GM12865 (cell line): ENCODE measurements around the gene FGF21.

Experiments used
- DNase-seq: peaks from one replicate; pipeline ENCODE4 v3.0.0; 2010; ENCODE audit warnings: low read depth
- H3K4me3 ChIP-seq: 2 replicates; pipeline ENCODE4 v1.5.1; 2011; ENCODE audit warnings: mild to moderate bottlenecking, low read depth, low read length, control low read depth
- TF ChIP-seq, protein P1 (sequence below): IDR thresholded peaks from 2 replicates; pipeline ENCODE4 v1.5.1; 2011; ENCODE audit warnings: low read length, control low read depth, low read depth, inconsistent platforms; ENCODE audit not compliant: insufficient read depth; ENCODE audit errors: missing control alignments

The FGF21 gene

DNA sequence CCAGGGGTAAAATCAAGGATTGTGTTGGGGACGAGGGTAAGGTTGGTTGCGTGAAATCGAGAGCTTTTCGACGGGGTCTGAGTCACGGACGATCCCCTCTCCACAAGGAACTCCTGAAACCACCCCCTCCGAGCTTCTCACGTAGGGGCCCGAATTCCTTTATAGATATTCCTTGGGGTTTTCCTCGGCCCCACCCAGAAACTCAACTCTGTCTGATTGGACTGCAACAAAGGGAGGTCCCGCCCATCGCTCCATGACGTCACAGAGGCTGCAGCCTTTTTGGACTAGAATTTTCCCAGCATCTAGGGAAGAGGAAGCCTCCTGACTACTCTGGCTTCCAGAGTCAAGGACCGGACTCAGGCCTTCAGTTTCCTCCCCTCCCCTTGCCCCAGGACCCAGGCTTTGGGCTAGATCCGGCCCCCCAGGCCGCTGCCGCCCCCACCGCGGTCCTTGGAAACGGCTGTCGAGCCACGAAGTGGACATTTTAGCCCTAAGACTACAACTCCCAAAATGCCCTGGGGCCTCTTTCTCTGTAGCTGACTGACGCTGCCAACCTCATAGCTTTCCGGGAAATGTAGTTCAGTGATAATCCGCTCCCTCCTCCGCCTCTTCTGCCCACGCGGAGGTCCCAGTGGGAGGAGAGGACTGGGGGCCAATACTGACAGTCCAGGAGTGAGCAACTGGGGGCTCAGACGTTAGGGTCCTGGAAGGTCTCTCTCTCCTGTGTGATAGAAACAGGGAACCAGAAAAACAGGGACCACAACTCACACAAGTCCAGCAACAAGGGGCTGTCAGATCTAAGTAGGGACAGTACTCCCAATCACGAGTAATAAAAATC is 8.4 kb upstream of the FGF21 start, which contains the start of gene IZUMO1:
Gene IZUMO1, minus strand, starts transcription at position 172 of the 838 bp plus-strand sequence. CDS start 1,050 bp downstream, outside the sequence.
- TF ChIP-seq, protein P1, sequence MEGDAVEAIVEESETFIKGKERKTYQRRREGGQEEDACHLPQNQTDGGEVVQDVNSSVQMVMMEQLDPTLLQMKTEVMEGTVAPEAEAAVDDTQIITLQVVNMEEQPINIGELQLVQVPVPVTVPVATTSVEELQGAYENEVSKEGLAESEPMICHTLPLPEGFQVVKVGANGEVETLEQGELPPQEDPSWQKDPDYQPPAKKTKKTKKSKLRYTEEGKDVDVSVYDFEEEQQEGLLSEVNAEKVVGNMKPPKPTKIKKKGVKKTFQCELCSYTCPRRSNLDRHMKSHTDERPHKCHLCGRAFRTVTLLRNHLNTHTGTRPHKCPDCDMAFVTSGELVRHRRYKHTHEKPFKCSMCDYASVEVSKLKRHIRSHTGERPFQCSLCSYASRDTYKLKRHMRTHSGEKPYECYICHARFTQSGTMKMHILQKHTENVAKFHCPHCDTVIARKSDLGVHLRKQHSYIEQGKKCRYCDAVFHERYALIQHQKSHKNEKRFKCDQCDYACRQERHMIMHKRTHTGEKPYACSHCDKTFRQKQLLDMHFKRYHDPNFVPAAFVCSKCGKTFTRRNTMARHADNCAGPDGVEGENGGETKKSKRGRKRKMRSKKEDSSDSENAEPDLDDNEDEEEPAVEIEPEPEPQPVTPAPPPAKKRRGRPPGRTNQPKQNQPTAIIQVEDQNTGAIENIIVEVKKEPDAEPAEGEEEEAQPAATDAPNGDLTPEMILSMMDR, result no peak
- peak; percentile 40 for DNase-seq
- H3K4me3 ChIP-seq, result no peak within 1 kb of the TSS

DNA sequence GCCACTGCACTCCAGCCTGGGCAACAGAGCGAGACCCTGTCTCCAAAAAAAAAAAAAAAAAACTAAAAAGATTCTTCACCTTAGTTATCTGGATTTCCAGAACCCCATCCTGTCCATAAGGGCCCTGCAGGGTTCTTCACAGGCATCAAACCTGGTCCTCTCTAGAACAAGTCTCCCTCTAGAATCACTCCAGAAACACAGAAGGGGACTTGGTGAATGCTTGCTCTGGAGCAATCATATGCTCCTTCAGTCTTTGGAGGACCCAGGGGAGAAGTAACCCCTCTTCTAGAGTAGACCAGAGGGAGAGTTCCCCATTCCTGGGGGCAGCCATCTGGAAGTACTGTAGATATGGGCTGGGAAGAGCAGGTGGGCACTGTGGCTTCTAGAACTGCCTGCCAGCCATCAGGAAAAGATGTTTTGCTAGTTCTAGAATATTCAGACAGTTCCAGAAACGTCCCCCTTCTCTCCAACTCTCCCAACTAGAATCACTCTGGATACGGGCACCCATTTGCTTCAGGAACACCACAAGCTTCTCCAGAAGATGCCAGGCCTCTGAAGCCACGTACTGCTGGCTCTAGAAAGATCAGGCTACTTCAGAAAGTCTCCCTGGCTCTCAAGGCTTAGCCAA is 5.6 kb upstream of the FGF21 start:
- DNase-seq, result no peak
- H3K4me3 ChIP-seq, result no peak overlapping the region
- TF ChIP-seq, protein P1, result no peak

DNA sequence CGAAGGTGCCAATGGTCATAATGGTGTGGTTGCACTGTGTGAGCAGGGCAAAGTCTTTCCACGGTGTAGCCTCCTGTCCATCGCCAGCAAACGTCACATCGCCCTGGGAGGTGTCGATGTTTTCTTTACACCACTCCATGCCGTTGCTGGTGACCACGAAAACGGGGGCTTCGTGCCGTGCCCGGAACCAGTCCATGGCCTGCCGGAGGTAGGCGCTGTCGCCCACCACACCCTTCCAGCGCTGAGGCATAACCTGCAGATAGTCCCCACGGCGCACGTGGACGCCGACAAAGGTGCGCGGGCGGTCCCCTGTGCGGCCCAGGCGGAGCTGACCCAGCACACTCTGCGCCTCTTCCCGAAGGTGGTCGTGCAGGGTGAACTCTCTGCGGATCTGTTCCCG is 5.0 kb upstream of the FGF21 start:
- no peak for DNase-seq
- TF ChIP-seq, protein P1, result no peak
- H3K4me3 ChIP-seq, result no peak overlapping the region

DNA sequence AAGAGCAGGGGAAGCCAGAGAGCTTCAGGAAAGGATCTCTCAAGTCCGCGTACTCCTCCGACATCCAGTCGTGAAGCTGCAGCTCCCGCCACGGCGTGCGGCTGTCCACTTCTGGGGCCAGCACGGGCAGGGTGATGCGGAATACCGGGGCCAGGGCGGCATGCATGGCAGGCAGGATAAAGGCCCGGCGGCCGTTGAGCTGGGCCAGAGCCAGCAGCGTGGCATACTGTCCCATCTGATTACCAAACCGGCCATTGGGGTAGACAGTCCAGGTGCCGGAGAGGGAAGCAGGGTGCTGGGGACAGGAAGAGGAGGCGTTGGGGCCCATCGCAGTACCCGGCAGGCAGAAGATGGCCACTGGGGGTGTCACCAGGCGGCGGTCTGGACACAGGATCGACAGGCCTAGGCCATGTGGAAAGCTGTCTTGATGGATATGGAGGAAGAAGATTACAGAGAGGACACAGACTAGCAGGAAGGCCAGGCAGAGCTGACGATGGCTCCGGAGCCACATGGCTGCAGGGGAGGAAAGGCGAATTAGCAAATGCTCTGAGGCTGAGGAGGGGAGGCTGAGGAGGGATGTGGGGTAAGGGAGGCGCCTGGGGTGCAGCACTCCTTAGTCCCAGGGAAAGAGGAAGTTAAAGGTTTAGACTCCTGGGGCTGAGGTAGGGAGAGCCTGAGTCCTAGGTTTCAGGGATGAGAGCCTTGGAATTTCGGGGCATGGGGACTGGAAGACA is 4.4 kb upstream of the FGF21 start:
- H3K4me3 ChIP-seq, result no peak overlapping the region
- TF ChIP-seq, protein P1, result no peak
- no peak for DNase-seq

DNA sequence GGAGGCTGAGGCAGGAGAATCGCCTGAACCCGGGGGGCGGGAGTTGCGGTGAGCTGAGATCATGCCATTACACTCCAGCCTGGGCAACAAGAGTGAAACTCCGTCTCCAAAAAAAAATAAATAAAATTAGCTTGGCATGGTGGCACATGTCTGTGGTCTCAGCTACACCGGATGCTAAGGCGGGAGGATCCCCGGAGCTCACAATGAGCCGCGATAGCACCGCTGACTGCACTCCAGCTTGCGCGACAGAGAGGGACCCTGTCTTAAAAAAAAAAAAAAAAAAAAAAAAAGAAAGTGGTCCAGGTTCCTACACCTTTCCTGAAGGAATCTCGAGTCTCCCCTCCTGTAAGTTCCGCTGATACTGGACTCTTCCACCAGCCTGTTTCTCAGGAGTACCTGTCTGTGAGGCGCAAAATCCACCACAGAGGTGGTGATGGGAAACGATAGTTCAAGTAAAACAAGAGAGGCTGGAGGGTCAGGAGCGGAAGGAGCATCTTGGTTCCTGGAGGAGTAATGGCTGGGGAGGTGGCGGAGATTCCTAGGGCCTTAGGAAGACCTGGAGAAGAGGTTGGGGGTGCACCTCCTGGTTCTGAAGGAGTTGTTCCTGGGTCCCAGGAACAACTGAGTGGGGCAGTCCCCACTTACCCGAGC is 3.4 kb upstream of the FGF21 start:
- DNase-seq, result no peak
- TF ChIP-seq, protein P1, result no peak
- no peak overlapping the region for H3K4me3 ChIP-seq

DNA sequence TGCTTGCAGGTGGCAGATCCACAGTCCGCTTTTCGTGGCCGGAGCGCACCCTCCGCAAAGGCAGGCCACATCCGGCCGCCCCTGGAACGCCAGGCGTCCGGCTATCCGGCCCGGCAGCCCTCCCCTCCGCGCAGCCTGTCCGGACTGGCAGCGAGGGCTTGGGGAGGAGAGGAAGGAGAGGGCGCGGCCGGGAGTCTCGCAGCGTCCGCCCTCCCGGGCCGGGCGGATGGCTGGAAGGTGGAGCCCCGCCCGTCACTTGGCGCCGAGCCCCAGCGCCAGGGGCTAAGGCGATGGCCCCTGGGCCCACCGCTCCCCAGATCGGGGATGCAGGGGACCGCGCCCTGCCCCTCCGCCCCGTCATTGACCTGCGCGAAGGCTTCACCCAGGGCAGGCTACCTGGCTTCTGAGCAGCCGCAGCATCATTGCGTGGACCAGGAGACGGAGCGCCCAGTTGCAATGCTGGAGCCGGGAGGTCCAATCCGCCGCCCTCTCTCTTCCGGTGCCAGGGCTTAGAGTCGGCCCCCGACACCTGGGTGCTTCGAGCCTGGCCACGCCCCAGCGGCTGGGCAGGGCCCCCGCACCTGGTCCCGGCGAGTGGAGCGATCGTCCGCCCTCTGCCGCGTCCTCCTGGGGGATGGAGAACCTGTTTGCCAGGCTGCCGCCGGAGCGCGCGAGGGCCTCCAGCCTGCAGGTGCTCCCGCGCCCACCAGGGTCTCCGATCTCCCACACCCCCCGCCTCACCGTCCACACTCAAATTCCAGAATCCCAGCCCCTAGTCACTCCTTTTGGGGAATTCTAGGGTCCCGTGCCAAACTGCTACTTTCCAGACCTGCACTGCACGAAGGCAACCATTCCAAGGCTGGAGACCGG is 2.6 kb upstream of the FGF21 start, which contains the start of gene FUT1:
Gene FUT1, minus strand, starts transcription at position 146 of the 870 bp plus-strand sequence. CDS start 1,360 bp downstream, outside the sequence.
- peak; percentile 40 for DNase-seq
- H3K4me3 ChIP-seq, result no peak within 1 kb of the TSS
- TF ChIP-seq, protein P1, result no peak
